HepG2 (cell line): ENCODE results near the gene RPS27A. TPM values are rescaled to one million over a fixed set of nuclear protein-coding genes. Genes with fewer than 3 reads are reported as not detected.

Experiments used
- AGO2 ChIP-seq: fragments of 200-400 bp; formaldehyde crosslinking; optimal IDR thresholded peaks from 2 replicates; pipeline ENCODE3; 2017; ENCODE audit warnings: mild to moderate bottlenecking, low read depth, low read length, moderate library complexity
- AHR ChIP-seq: IDR thresholded peaks from 2 replicates; pipeline ENCODE4 v1.6.1; 2018; ENCODE audit warnings: missing genetic modification reagents, missing compliant biosample characterization
- ARNT2 ChIP-seq: sonication (generic); formaldehyde crosslinking; IDR thresholded peaks from 2 replicates; pipeline ENCODE4 v1.8.0; 2022; ENCODE audit warnings: mild to moderate bottlenecking, low read depth, missing genetic modification reagents, moderate library complexity
- ELF3 ChIP-seq: IDR thresholded peaks from 2 replicates; pipeline ENCODE4 v1.6.1; 2016; ENCODE audit warnings: missing genetic modification reagents, missing compliant biosample characterization
- FOXA1 ChIP-seq, 2 experiments: fragments of 450-650 bp in 1 of 2; sonication (generic) in 1 of 2; formaldehyde crosslinking in 1 of 2; IDR thresholded peaks; 2 replicates each; pipeline versions ENCODE4 v1.4.0 to v1.6.1; 2016 to 2020; ENCODE audit warnings: missing genetic modification reagents in 1 of 2
- FOXK2 ChIP-seq: fragments of 450-650 bp; IDR thresholded peaks from 2 replicates; pipeline ENCODE4 v1.6.1; 2016
- GATAD1 ChIP-seq: IDR thresholded peaks from 2 replicates; pipeline ENCODE4 v1.6.1; 2016; ENCODE audit warnings: missing genetic modification reagents, missing compliant biosample characterization
- HNRNPK ChIP-seq: fragments of 200-400 bp; formaldehyde crosslinking; IDR thresholded peaks from 2 replicates; pipeline ENCODE4 v1.6.1; 2018; ENCODE audit warnings: low read length, low read depth, moderate library complexity, mild to moderate bottlenecking; ENCODE audit not compliant: poor library complexity, severe bottlenecking
- IKZF1 ChIP-seq: fragments of 450-650 bp; IDR thresholded peaks from 2 replicates; pipeline ENCODE4 v1.7.1; 2016
- MBNL3 ChIP-seq: fragments of 250-450 bp; sonication (Bioruptor Pico); conservative IDR thresholded peaks from 2 replicates; pipeline ENCODE4 v1.8.0; 2022; ENCODE audit warnings: mild to moderate bottlenecking, inconsistent platforms
- MTA1 ChIP-seq: sonication (generic); formaldehyde crosslinking; IDR thresholded peaks from 2 replicates; pipeline ENCODE4 v1.4.0; 2020; ENCODE audit warnings: missing genetic modification reagents, mild to moderate bottlenecking, borderline replicate concordance
- NCOA5 ChIP-seq: sonication (generic); formaldehyde crosslinking; IDR thresholded peaks from 2 replicates; pipeline ENCODE4 v1.4.0; 2020; ENCODE audit warnings: missing genetic modification reagents
- PHF20 ChIP-seq: sonication (generic); formaldehyde crosslinking; IDR thresholded peaks from 2 replicates; pipeline ENCODE4 v1.5.0; 2020; ENCODE audit warnings: mild to moderate bottlenecking, missing genetic modification reagents
- POLR2A ChIP-seq, 2 experiments: IDR thresholded peaks; 2 replicates each; pipeline ENCODE4 v1.6.1; 2011; ENCODE audit warnings: low read depth in 2 of 2, low read length in 2 of 2, mild to moderate bottlenecking in 1 of 2, moderate library complexity in 1 of 2; ENCODE audit not compliant: insufficient read depth in 1 of 2
- TARDBP ChIP-seq: sonication (generic); formaldehyde crosslinking; IDR thresholded peaks from 2 replicates; pipeline ENCODE4 v1.8.0; 2022; ENCODE audit warnings: mild to moderate bottlenecking, missing genetic modification reagents
- TOE1 ChIP-seq: sonication (generic); formaldehyde crosslinking; IDR thresholded peaks from 2 replicates; pipeline ENCODE4 v1.4.0; 2020; ENCODE audit warnings: mild to moderate bottlenecking, missing genetic modification reagents
- ZBTB42 ChIP-seq: sonication (generic); formaldehyde crosslinking; IDR thresholded peaks from 2 replicates; pipeline ENCODE4 v1.5.0; 2020; ENCODE audit warnings: mild to moderate bottlenecking, missing genetic modification reagents
- ZFAT ChIP-seq: sonication (generic); formaldehyde crosslinking; conservative IDR thresholded peaks from 2 replicates; pipeline ENCODE4 v1.8.1; 2023; ENCODE audit warnings: missing genetic modification reagents, inconsistent platforms
- ZNF180 ChIP-seq: sonication (generic); formaldehyde crosslinking; IDR thresholded peaks from 2 replicates; pipeline ENCODE4 v1.4.0; 2020; ENCODE audit warnings: low read depth, missing genetic modification reagents, borderline replicate concordance
- ZNF567 ChIP-seq: sonication (generic); formaldehyde crosslinking; IDR thresholded peaks from 2 replicates; pipeline ENCODE4 v1.8.1; 2023; ENCODE audit warnings: mild to moderate bottlenecking, missing genetic modification reagents, borderline replicate concordance
- ZNF792 ChIP-seq: IDR thresholded peaks from 2 replicates; pipeline ENCODE4 v1.6.1; 2016
- ZSCAN20 ChIP-seq: sonication (generic); formaldehyde crosslinking; IDR thresholded peaks from 2 replicates; pipeline ENCODE4 v1.4.0; 2020; ENCODE audit warnings: missing genetic modification reagents, mild to moderate bottlenecking, borderline replicate concordance
- polyA plus RNA-seq, 8 experiments: library from polyadenylated mRNA; depleted of rRNA in 3 of 8; stranded (reverse) in 7 of 8; unstranded in 1 of 8; fragments of >200 nt; fragmentation: Illumina TruSeq in 4 of 8; extraction: Trizol in 4 of 8; gene quantifications; 2 replicates each; pipeline versions ENCODE4 v1.2.1 to v1.2.3, GENCODE V29; 2011 to 2016; ENCODE audit warnings: low read depth in 4 of 8, missing spikeins in 1 of 8, mixed read lengths in 1 of 8; ENCODE audit not compliant: insufficient read depth in 1 of 8
- total RNA-seq, 5 experiments: library from RNA; depleted of rRNA; stranded (reverse); fragments of >200 nt; fragmentation: Illumina TruSeq; extraction: Trizol; gene quantifications; 2 replicates each; pipeline ENCODE4 v1.2.3, GENCODE V29; 2016; ENCODE audit warnings: low read depth in 1 of 5
- TF ChIP-seq, protein P1 (sequence below): sonication (generic); formaldehyde crosslinking; IDR thresholded peaks from 2 replicates; pipeline ENCODE4 v1.8.0; 2022; ENCODE audit warnings: mild to moderate bottlenecking, missing genetic modification reagents; ENCODE audit not compliant: insufficient replicate concordance
- TF ChIP-seq, protein P2 (sequence below): sonication (generic); formaldehyde crosslinking; IDR thresholded peaks from 2 replicates; pipeline ENCODE4 v1.4.0; 2020; ENCODE audit warnings: mild to moderate bottlenecking, low read depth, missing genetic modification reagents

RPS27A gene
- total and polyA plus RNA-seq, 2 of the 13 experiments (the other 11 are each of a cell fraction or from before 2014, with no cell fraction given): 2,779 to 3,269 TPM

DNA sequence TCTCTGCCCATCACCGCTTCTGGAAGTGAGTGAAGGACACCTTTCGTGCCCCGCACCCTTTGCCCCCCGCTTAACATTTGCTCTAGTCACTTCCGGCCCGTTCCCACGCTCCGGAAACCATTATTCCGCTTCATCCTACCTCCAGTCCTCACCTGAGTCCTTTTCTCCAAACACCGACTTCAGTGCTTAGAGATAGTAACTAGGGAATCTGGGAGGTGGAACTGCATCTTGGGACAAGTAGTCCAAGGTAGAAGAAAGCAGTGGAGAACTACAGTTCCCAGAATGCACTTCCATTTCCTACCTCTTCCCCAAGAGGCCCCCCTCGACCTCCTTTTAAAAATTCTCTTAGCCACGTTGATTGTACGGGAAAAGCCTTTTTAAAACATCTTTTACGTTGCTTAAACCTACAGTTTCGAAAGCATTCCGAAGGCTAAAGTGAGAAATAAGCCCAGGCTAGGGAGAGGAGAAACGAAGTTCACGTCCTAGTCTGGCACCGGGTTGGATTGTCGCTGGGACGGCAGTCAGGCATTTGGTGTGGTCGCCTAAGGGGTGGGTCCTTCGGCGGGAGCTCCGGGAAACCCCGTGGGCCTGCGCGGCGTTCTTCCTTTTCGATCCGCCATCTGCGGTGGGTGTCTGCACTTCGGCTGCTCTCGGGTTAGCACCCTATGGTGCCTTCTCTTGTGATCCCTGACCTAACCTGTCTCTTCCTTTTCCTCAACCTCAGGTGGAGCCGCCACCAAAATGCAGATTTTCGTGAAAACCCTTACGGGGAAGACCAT is at the start of gene RPS27A, which contains the start of gene CLHC1 (continued):
- TF ChIP-seq TOE1: no peak; the same call in 1 of the 2 replicates
- peak; percentile 78 for TF ChIP-seq PHF20
- peak; percentile 56; the same call in 1 of the 2 replicates for TF ChIP-seq ARNT2
- TF ChIP-seq MBNL3 (CRISPR knock-in tag): no peak
- TF ChIP-seq ELF3 (CRISPR knock-in tag): peak; percentile 82; the same call in 1 of the 2 replicates
- no peak for TF ChIP-seq FOXA1 (IDR thresholded peaks at IDR 0.05)
- 0 out of 2 replicates have a peak, but pooled peaks have one; percentile 0 for TF ChIP-seq FOXA1 (CRISPR knock-in tag; IDR thresholded peaks at IDR 0.05)
- TF ChIP-seq ZNF567: peak; percentile 94; the same call in 1 of the 2 replicates
- TF ChIP-seq, protein P1, sequence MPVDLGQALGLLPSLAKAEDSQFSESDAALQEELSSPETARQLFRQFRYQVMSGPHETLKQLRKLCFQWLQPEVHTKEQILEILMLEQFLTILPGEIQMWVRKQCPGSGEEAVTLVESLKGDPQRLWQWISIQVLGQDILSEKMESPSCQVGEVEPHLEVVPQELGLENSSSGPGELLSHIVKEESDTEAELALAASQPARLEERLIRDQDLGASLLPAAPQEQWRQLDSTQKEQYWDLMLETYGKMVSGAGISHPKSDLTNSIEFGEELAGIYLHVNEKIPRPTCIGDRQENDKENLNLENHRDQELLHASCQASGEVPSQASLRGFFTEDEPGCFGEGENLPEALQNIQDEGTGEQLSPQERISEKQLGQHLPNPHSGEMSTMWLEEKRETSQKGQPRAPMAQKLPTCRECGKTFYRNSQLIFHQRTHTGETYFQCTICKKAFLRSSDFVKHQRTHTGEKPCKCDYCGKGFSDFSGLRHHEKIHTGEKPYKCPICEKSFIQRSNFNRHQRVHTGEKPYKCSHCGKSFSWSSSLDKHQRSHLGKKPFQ: no peak
- no peak for TF ChIP-seq AGO2
- TF ChIP-seq IKZF1: no peak
- TF ChIP-seq, protein P2, sequence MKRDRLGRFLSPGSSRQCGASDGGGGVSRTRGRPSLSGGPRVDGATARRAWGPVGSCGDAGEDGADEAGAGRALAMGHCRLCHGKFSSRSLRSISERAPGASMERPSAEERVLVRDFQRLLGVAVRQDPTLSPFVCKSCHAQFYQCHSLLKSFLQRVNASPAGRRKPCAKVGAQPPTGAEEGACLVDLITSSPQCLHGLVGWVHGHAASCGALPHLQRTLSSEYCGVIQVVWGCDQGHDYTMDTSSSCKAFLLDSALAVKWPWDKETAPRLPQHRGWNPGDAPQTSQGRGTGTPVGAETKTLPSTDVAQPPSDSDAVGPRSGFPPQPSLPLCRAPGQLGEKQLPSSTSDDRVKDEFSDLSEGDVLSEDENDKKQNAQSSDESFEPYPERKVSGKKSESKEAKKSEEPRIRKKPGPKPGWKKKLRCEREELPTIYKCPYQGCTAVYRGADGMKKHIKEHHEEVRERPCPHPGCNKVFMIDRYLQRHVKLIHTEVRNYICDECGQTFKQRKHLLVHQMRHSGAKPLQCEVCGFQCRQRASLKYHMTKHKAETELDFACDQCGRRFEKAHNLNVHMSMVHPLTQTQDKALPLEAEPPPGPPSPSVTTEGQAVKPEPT (CRISPR knock-in tag): no peak; the same call in 1 of the 2 replicates
- peak; percentile 76; the same call in 1 of the 2 replicates for TF ChIP-seq TARDBP
- no peak for TF ChIP-seq ZFAT (CRISPR knock-in tag)
- no peak for TF ChIP-seq ZNF180 (CRISPR knock-in tag)
- no peak for TF ChIP-seq ZBTB42
- no peak for TF ChIP-seq NCOA5
- TF ChIP-seq HNRNPK: no peak
- TF ChIP-seq FOXK2: no peak
- peak; percentile 90 for TF ChIP-seq GATAD1 (CRISPR knock-in tag)
- TF ChIP-seq ZSCAN20: no peak
- TF ChIP-seq POLR2A (IDR thresholded peaks at IDR 0.05; ENCODE audit: insufficient read depth in 1 of 2, low read depth in 2 of 2, low read length in 2 of 2): peak; percentile 98
- TF ChIP-seq MTA1 (CRISPR knock-in tag): no peak
- peak; percentile 58; the same call in 1 of the 2 replicates for TF ChIP-seq ZNF792 (CRISPR knock-in tag)
- TF ChIP-seq AHR (CRISPR knock-in tag): peak; percentile 55; the same call in 1 of the 2 replicates
